Esophagus (tissue), 2 donors: Measurements from ENCODE around the gene OR51A4. TPM values are rescaled to one million over a fixed set of nuclear protein-coding genes. Genes with fewer than 3 reads are reported as not detected.

Experiments used
- polyA plus RNA-seq, 2 donors: library from polyadenylated mRNA; stranded (reverse); fragments of 200-250 nt; gene quantifications; one replicate each; pipeline ENCODE4 v1.2.3, GENCODE V29; 2013
- donor health status: healthy with polysubstance abuse.
- donor health status: Bipolar disorder and iron deficiency.

The OR51A4 gene
- polyA plus RNA-seq, 2 donors, result not detected

Other genes starting within 250 kb of the OR51A4 start
- under 1 TPM in 1 of 2 donors, not detected in 1; 0.02 TPM for gene OR51E2, start 249.8 kb downstream of the OR51A4 start, polyA plus RNA-seq
- gene MMP26, start 242.8 kb downstream of the OR51A4 start, polyA plus RNA-seq, result not detected
- gene OR51F1, start 177.7 kb downstream of the OR51A4 start, polyA plus RNA-seq, result not detected
- gene OR52R1, start 143.2 kb downstream of the OR51A4 start, polyA plus RNA-seq, result not detected
- gene OR51F2, start 126.3 kb downstream of the OR51A4 start, polyA plus RNA-seq, result not detected
- gene OR51S1, start 98.4 kb downstream of the OR51A4 start, polyA plus RNA-seq, result not detected
- not detected for gene OR51T1, start 65.7 kb downstream of the OR51A4 start, polyA plus RNA-seq
- not detected for gene OR51A7, start 43.8 kb downstream of the OR51A4 start, polyA plus RNA-seq
- not detected for gene OR51G2, start 28.3 kb downstream of the OR51A4 start, polyA plus RNA-seq
- gene OR51G1, start 23.3 kb downstream of the OR51A4 start, polyA plus RNA-seq, result not detected
- gene OR51A2, start 8.1 kb upstream of the OR51A4 start, polyA plus RNA-seq, result not detected
- gene OR51L1, start 47.2 kb upstream of the OR51A4 start, polyA plus RNA-seq, result not detected
- not detected for gene OR52J3, start 98.9 kb upstream of the OR51A4 start, polyA plus RNA-seq
- gene OR52E2, start 112.0 kb upstream of the OR51A4 start, polyA plus RNA-seq, result not detected
- not detected for gene OR52E1, start 122.0 kb upstream of the OR51A4 start, polyA plus RNA-seq
- not detected for gene OR52A5, start 190.8 kb upstream of the OR51A4 start, polyA plus RNA-seq
- gene OR52A1, start 207.2 kb upstream of the OR51A4 start, polyA plus RNA-seq, result not detected